HG03521 (cell line): Measurements from ENCODE around the gene SLK.

Experiments
- ATAC-seq: cut with Tn5 transposase; IDR thresholded peaks from one replicate; pipeline ENCODE4 v1.9.1; 2021; ENCODE audit warnings: mild to moderate bottlenecking, moderate library complexity; ENCODE audit not compliant: unreplicated experiment

The SLK gene

DNA sequence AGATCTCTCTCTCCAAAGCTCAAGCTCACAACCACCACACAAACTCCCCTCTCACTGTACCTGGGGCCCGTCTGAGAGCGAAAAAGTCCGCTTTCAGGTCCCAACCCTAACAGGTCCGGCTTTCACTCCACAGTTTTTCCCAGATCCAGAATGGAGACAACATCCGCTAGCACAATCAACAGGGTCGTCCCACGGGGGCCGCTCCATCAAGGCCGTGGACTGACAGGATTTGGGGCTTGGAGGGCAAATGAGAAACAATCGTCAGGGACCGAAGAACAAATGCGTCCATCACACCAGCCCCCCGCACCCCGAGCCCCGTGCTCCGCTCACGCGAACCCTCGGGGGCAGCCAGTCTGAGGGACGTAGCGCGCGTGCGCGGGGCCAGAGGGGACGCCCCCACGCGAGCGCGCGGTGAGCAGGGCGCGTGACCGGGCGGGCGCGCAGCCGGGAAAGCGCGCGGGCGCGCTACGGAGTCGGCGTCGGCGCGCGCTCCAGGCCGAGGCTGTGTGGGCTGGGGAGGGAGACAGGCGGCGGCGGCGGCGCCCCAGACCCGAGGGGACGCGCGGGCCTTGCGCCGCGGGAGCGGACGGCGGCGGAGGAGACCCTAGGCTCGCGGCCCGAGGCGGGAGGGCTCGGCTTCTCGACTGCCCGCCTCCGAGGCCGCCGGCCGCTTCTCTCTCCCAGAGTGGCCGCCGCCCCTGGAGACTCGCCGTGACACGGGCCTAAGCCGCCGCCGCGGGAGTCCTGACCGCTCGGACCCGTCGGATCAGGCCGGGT lies at the start of gene SLK:
TSS of gene SLK (plus strand) at position 470 of the 777 bp plus-strand sequence. CDS start 606 bp downstream, outside the sequence.
- peak; percentile 82 for ATAC-seq

GRCh38 chr10:103917302-103918052 lies 49.5 kb upstream of the SLK start:
- peak; percentile 3 for ATAC-seq

- ATAC-seq = peak; percentile 94
These were observed 48.7 kb upstream of the SLK start, which contains the start of gene STN1 for GRCh38 chr10:103918053-103918846. Gene STN1, minus strand, starts transcription at chr10:103918184. Its CDS starts 590 bp downstream, at chr10:103917594.

DNA sequence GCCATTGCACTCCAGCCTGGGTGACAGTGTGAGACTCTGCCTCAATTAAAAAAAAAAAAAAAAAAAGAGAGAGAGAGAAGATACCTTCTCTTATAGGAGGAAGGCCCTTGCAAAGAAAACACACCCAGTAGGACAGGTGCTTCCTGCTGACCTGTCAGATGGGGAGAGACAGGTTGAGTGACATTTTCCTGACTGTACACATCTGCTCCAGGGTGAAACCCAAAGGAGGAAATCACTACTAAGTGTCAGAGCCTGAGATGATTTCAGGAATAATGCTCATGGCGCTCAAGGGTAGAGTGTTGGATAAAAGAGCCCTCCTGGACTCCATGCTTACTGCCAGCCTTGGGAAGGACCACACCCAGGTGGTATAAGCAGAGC lies 47.3 kb upstream of the SLK start:
- no peak for ATAC-seq

GRCh38 chr10:103921248-103921647 lies 45.7 kb upstream of the SLK start:
- ATAC-seq = no peak

GRCh38 chr10:103921750-103922195 lies 45.2 kb upstream of the SLK start:
- no peak for ATAC-seq

- ATAC-seq = no peak
These were observed 44.3 kb upstream of the SLK start for GRCh38 chr10:103922659-103923058.

DNA sequence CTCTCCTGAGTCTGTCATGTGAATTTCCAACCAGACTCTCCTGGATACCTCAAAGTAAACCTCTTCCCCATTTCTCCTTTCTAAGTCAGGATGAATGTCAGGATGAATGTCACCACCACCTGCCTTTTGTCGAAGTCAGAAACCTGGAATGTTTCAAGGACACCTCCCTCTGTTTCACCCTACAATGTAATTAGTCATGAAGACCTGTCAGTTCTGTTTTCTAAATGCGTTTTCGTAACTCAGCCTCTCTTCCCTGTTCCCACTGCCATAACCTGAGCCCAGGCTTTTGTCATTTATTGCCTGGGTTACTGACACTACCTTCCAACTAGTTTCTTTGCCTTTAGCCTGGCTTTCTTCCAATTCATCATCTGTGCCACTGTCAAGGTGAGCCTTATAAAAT lies 43.4 kb upstream of the SLK start:
- no peak for ATAC-seq

DNA sequence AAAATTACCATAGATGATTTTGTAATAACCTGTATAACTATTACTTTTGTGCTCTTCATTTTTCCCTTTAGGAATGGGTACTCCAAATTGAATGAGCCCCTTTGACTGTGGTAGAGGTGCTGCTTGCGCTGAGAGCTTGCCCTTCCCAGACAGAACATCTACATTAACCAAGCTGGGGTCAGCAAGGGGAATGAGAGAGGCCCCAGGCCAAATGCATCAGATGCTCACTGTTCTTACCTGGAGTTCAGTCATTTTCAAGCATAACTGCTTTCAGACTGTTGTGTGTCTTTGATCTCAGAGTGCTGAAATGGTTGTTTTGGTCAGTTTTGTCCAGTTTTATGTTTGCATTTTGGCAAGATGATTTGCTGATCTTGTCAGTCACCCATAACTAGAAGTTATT lies 41.3 kb upstream of the SLK start:
- no peak for ATAC-seq

- no peak for ATAC-seq
These were observed 40.1 kb upstream of the SLK start for GRCh38 chr10:103926722-103927319.

GRCh38 chr10:103928784-103929183 lies 38.2 kb upstream of the SLK start:
- ATAC-seq = no peak

DNA sequence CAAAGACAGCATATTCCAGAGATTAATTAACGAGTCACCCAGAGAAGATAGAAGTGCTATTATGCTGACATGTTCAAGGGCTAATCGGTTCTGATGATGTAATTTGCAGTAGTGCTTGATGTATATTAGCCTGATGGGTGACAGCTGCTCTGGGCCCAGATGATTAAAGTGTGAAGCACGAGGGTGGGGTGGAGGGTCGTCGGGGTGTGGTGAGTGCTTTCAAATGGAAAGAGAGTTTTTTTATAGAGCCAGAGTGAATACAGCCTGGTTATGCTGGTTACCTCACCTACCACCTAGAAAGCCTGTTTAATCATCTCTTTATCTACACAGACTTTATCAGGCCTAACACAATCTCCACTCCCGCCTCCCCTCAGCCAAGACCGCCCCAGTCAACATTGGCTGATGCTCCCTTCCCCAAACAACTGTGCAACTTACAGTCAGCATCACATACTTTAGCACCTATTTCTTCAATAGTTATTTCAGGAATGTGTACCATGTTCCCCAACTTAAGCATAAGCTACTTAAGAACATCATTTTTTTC lies 37.5 kb upstream of the SLK start:
- ATAC-seq = no peak

DNA sequence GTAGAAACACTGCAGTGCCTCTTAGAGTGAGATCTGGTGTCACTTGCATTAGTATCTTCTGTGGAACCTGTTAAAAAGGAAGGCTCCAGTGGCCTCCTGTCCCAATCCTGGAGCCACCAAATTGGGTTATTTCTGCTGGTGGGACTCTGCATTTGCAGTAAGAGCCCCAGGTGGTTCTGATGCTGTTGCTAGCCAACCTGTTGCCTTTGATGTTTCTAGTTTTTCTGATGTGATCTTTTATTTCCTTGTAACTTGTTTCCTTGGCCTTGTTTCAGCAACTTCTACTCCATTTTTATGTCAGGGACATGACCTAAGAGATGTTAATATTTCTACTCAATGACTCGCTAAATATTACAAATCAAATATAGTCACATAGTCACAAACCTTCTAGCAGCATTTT lies 36.5 kb upstream of the SLK start:
- ATAC-seq = no peak

- ATAC-seq = no peak
These were observed 36.1 kb upstream of the SLK start for GRCh38 chr10:103930881-103931280.

- ATAC-seq = no peak
These were observed 35.3 kb upstream of the SLK start for GRCh38 chr10:103931603-103932002.

DNA sequence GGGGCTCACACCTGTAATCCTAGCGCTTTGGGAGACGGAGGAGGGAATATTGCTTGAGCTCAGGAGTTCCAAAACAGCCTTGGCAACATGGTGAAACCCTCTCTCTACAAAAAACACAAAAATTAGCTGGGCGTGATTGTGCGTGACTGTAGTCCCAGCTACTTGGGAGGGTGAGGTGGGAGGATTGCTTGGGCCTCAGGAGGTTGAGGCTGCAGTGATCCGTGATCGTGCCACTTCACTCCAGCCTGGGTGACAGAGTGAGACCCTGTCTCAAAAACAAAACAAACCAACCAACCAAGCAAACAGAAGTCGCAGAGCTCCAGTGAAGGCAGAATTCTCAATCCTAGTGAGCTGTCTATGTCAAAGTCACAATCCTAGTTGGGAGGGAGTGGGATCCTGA lies 34.7 kb upstream of the SLK start:
- no peak for ATAC-seq

- no peak for ATAC-seq
These were observed 34.0 kb upstream of the SLK start for GRCh38 chr10:103932971-103933370.

- no peak for ATAC-seq
These were observed 33.3 kb upstream of the SLK start for GRCh38 chr10:103933557-103934121.

GRCh38 chr10:103934308-103934707 lies 32.6 kb upstream of the SLK start:
- ATAC-seq = no peak

DNA sequence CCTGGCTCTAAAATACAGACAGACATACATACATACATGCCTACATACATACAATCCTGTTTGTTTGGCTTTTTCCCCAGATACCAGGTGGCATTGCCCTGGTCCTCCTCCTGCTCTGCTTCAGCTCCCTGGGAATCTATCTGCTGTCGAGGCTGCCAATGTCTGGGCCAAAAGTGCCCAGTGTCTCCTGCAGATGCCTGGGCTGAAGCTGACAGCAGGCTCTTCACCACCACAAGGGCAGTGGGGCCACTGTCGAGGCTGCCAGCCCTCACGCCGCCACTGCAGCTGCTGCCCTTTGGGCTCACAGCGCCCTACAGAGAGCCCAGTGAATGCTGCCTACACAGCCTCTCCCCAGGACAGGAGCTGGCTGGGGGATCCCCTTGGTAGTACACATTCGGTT lies 30.9 kb upstream of the SLK start:
- no peak for ATAC-seq
